ENCODE results near the gene CCDC82.

CCDC82 gene

GRCh38 chr11:96391698-96392307, 2.1 kb upstream of the CCDC82 start:
- Histone ChIP-seq H3K4me3 (ENCODE audit: low read depth, low read length) (no peak overlapping the region), H3K4me1 (ENCODE audit: control insufficient read depth, insufficient read depth, low read length) (peaks cover 3% of the 10 kb centered on the region), H3K36me3 (ENCODE audit: control insufficient read depth, insufficient read depth, low read length) (no peaks in the 10 kb centered on the region), H3K27me3 (ENCODE audit: control insufficient read depth, insufficient read depth, low read length) (no peaks in the 10 kb centered on the region), H3K9ac (ENCODE audit: low read depth, low read length) (no peak overlapping the region), H3K9me3 (ENCODE audit: control insufficient read depth, insufficient read depth, low read length) (no peaks in the 10 kb centered on the region)

- Histone ChIP-seq H3K4me3 (ENCODE audit: low read depth, low read length) (peak overlapping the region; percentile 86), H3K36me3 (ENCODE audit: control insufficient read depth, insufficient read depth, low read length) (no peaks in the 10 kb centered on the region), H3K9me3 (ENCODE audit: control insufficient read depth, insufficient read depth, low read length) (no peaks in the 10 kb centered on the region), H3K27me3 (ENCODE audit: control insufficient read depth, insufficient read depth, low read length) (no peaks in the 10 kb centered on the region), H3K9ac (ENCODE audit: low read depth, low read length) (no peak overlapping the region), H3K4me1 (ENCODE audit: control insufficient read depth, insufficient read depth, low read length) (peaks cover 3% of the 10 kb centered on the region)
These were observed 728 bp upstream of the CCDC82 start for GRCh38 chr11:96390488-96390792.

- H3K4me3 ChIP-seq (ENCODE audit: low read depth, low read length): peak overlapping the region; percentile 86
These were observed 607 bp downstream of the CCDC82 start for GRCh38 chr11:96388891-96389719.

DNA sequence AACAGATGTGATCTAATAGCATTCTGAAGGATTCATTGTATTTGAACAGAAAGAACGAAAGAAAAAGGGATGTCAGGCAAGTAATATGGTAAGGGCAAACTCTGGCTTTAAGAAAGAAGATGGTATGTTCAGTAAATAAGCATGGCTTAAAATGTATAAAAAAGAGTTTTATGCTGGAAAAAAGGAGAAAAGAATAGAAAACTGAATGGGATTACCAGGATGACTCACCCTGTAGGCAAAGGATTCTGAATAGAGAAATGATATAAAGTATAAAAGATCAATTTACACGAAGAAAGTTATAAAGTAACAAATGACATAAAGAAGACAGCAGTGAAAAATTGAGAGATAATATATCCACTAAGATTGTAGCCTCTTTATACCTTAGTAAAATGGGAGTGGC, 4.5 kb downstream of the CCDC82 start:
- peaks cover 3% of the 10 kb centered on the region for H3K4me1 ChIP-seq (ENCODE audit: control insufficient read depth, insufficient read depth, low read length)

More at GRCh38 chr11:96388891-96389719, 607 bp downstream of the CCDC82 start:
- peaks cover 3% of the 10 kb centered on the region for H3K4me1 ChIP-seq (ENCODE audit: control insufficient read depth, insufficient read depth, low read length)
- no peaks in the 10 kb centered on the region for H3K27me3 ChIP-seq (ENCODE audit: control insufficient read depth, insufficient read depth, low read length)
- no peaks in the 10 kb centered on the region for H3K36me3 ChIP-seq (ENCODE audit: control insufficient read depth, insufficient read depth, low read length)
- no peaks in the 10 kb centered on the region for H3K9me3 ChIP-seq (ENCODE audit: control insufficient read depth, insufficient read depth, low read length)
- peak overlapping the region; percentile 76 for H3K9ac ChIP-seq (ENCODE audit: low read depth, low read length)

DNA sequence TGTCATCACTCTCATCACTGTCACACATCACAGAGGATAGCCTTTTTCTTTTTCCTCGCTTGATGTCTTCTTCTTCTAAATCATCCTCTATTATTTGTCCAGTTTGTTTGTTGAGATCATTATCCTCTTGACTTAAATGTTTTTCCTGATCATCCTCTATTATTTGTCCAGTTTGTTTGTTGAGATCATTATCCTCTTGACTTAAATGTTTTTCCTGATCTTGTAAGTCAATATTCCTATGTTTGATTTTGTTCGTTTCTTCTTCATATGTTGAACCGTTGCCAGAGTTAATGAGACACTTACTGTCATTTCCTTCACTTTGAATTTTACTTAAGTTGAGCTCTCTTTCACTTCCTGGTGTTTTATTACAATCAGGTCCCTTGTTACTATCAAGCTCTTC, 5.6 kb downstream of the CCDC82 start:
- no peak overlapping the region for H3K4me3 ChIP-seq (ENCODE audit: low read depth, low read length)
- H3K36me3 ChIP-seq (ENCODE audit: control insufficient read depth, insufficient read depth, low read length): no peaks in the 10 kb centered on the region
- H3K9ac ChIP-seq (ENCODE audit: low read depth, low read length): no peak overlapping the region
- no peaks in the 10 kb centered on the region for H3K27me3 ChIP-seq (ENCODE audit: control insufficient read depth, insufficient read depth, low read length)
- H3K9me3 ChIP-seq (ENCODE audit: control insufficient read depth, insufficient read depth, low read length): no peaks in the 10 kb centered on the region
- peaks cover 3% of the 10 kb centered on the region for H3K4me1 ChIP-seq (ENCODE audit: control insufficient read depth, insufficient read depth, low read length)

More for the DNA sequence above, 4.5 kb downstream of the CCDC82 start:
- H3K36me3 ChIP-seq (ENCODE audit: control insufficient read depth, insufficient read depth, low read length): no peaks in the 10 kb centered on the region
- H3K27me3 ChIP-seq (ENCODE audit: control insufficient read depth, insufficient read depth, low read length): no peaks in the 10 kb centered on the region
- H3K9me3 ChIP-seq (ENCODE audit: control insufficient read depth, insufficient read depth, low read length): no peaks in the 10 kb centered on the region
- H3K9ac ChIP-seq (ENCODE audit: low read depth, low read length): no peak overlapping the region
- H3K4me3 ChIP-seq (ENCODE audit: low read depth, low read length): no peak overlapping the region

DNA sequence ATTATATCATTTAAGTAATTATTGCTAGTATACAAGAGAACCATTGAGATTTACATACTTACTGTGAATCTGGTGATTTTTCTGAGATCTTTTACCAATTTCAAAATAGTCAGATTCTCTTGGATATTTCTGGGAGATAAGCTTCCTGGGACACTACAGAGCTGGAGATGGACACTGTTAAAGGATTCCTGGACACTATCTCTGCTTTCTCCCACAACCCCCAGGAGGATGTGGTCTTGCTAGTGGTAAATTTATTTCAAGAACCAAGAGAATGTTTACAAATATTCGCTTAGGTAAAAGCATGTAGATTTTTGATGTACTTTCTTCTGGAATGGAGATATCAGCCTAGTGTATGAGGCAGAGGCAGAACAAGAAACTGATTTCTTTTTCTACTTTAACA, 12.9 kb downstream of the CCDC82 start:
- Histone ChIP-seq H3K9me3 (ENCODE audit: control insufficient read depth, insufficient read depth, low read length) (no peaks in the 10 kb centered on the region), H3K4me3 (ENCODE audit: low read depth, low read length) (no peak overlapping the region), H3K27me3 (ENCODE audit: control insufficient read depth, insufficient read depth, low read length) (no peaks in the 10 kb centered on the region), H3K9ac (ENCODE audit: low read depth, low read length) (no peak overlapping the region), H3K36me3 (ENCODE audit: control insufficient read depth, insufficient read depth, low read length) (no peaks in the 10 kb centered on the region), H3K4me1 (ENCODE audit: control insufficient read depth, insufficient read depth, low read length) (no peaks in the 10 kb centered on the region)

GRCh38 chr11:96373826-96374225, 15.9 kb downstream of the CCDC82 start:
- no peaks in the 10 kb centered on the region for H3K9me3 ChIP-seq (ENCODE audit: control insufficient read depth, insufficient read depth, low read length)
- no peaks in the 10 kb centered on the region for H3K36me3 ChIP-seq (ENCODE audit: control insufficient read depth, insufficient read depth, low read length)
- H3K4me3 ChIP-seq (ENCODE audit: low read depth, low read length): no peak overlapping the region
- H3K9ac ChIP-seq (ENCODE audit: low read depth, low read length): no peak overlapping the region
- no peaks in the 10 kb centered on the region for H3K4me1 ChIP-seq (ENCODE audit: control insufficient read depth, insufficient read depth, low read length)
- H3K27me3 ChIP-seq (ENCODE audit: control insufficient read depth, insufficient read depth, low read length): no peaks in the 10 kb centered on the region

DNA sequence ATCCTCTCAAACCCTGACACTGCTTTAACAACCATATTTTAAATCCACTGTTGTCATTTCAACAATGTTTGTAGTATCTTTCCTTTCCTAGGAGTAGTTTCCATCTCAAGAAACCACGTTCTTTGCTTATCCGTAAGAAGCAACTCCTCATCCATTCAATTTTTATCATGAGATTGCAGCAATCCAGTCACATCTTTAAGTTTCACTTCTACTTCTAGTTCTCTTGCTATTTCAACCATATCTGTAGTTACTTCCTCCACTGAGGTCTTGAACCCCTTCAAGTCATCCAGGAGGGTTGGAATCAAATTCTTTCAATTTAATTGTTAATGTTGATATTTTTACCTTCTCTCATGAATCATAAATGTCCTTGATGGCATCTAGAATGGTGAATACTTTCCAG, 22.4 kb downstream of the CCDC82 start:
- Histone ChIP-seq H3K4me3 (ENCODE audit: low read depth, low read length) (no peak overlapping the region), H3K9ac (ENCODE audit: low read depth, low read length) (no peak overlapping the region), H3K4me1 (ENCODE audit: control insufficient read depth, insufficient read depth, low read length) (no peaks in the 10 kb centered on the region), H3K27me3 (ENCODE audit: control insufficient read depth, insufficient read depth, low read length) (no peaks in the 10 kb centered on the region), H3K36me3 (ENCODE audit: control insufficient read depth, insufficient read depth, low read length) (no peaks in the 10 kb centered on the region), H3K9me3 (ENCODE audit: control insufficient read depth, insufficient read depth, low read length) (no peaks in the 10 kb centered on the region)

GRCh38 chr11:96366024-96366423, 23.7 kb downstream of the CCDC82 start:
- H3K4me3 ChIP-seq (ENCODE audit: low read depth, low read length): no peak overlapping the region
- no peaks in the 10 kb centered on the region for H3K36me3 ChIP-seq (ENCODE audit: control insufficient read depth, insufficient read depth, low read length)
- no peaks in the 10 kb centered on the region for H3K27me3 ChIP-seq (ENCODE audit: control insufficient read depth, insufficient read depth, low read length)
- no peaks in the 10 kb centered on the region for H3K4me1 ChIP-seq (ENCODE audit: control insufficient read depth, insufficient read depth, low read length)
- H3K9me3 ChIP-seq (ENCODE audit: control insufficient read depth, insufficient read depth, low read length): no peaks in the 10 kb centered on the region
- H3K9ac ChIP-seq (ENCODE audit: low read depth, low read length): no peak overlapping the region

DNA sequence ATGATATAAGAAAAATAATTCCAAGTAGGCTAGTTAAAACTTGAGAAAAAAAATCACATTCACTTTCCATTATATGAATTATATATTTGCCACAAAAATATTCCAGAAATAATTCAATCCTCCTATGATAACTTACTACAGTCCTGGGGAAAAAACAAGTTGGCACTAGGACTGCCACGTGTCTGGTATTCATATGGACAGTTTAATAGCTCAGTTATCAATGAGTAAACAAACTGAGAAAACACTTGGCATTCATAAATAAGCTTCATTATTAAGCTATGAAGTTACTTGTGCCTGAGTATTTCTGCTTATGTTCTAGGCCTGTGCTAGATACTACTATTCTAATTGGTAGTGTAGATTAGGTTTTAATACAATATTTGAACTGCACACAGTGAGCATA, 24.2 kb downstream of the CCDC82 start:
- Histone ChIP-seq H3K4me3 (ENCODE audit: low read depth, low read length) (no peak overlapping the region), H3K9ac (ENCODE audit: low read depth, low read length) (no peak overlapping the region), H3K9me3 (ENCODE audit: control insufficient read depth, insufficient read depth, low read length) (no peaks in the 10 kb centered on the region), H3K27me3 (ENCODE audit: control insufficient read depth, insufficient read depth, low read length) (no peaks in the 10 kb centered on the region), H3K36me3 (ENCODE audit: control insufficient read depth, insufficient read depth, low read length) (no peaks in the 10 kb centered on the region), H3K4me1 (ENCODE audit: control insufficient read depth, insufficient read depth, low read length) (no peaks in the 10 kb centered on the region)

DNA sequence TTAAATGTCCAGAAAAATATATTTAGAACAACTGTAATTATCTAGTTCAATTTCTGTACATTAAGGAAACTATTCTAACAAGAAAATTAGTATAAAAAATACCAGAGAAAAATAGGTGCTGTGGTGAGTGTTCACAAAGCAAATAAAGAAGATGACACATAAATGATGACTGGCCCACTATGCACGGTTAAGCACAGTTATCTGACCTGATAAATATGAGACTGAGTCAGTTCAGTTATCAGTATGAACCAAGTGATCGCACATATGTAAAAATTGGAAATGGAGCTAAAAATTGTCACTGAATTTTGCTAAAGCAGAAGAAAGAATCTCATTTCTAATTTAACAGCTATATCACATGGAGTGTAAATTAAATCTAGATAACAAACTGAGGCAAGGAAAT, 27.9 kb downstream of the CCDC82 start:
- no peaks in the 10 kb centered on the region for H3K36me3 ChIP-seq (ENCODE audit: control insufficient read depth, insufficient read depth, low read length)
- H3K4me1 ChIP-seq (ENCODE audit: control insufficient read depth, insufficient read depth, low read length): no peaks in the 10 kb centered on the region
- H3K27me3 ChIP-seq (ENCODE audit: control insufficient read depth, insufficient read depth, low read length): no peaks in the 10 kb centered on the region
- no peaks in the 10 kb centered on the region for H3K9me3 ChIP-seq (ENCODE audit: control insufficient read depth, insufficient read depth, low read length)
- H3K9ac ChIP-seq (ENCODE audit: low read depth, low read length): no peak overlapping the region
- H3K4me3 ChIP-seq (ENCODE audit: low read depth, low read length): no peak overlapping the region

DNA sequence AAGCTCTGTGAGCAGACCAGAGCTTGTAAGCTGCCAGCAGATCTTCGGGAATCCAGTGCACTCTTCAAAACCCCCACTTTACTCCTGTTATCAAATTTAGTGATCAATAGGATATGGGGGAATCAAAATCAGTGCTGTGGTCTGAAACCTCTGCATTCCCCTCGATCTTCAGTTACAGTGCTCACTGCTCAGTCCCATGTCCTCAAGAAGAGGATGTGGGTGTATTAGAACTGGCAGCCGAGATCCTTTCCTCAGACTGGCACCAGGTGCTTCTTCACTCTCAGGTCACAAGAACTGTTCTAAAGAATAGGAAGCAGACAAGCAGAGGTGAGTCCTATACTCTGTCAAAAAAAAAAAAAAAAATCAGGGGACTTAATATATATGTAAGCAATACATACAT, 31.4 kb downstream of the CCDC82 start:
- no peaks in the 10 kb centered on the region for H3K9me3 ChIP-seq (ENCODE audit: control insufficient read depth, insufficient read depth, low read length)
- H3K36me3 ChIP-seq (ENCODE audit: control insufficient read depth, insufficient read depth, low read length): no peaks in the 10 kb centered on the region
- H3K4me1 ChIP-seq (ENCODE audit: control insufficient read depth, insufficient read depth, low read length): no peaks in the 10 kb centered on the region
- no peak overlapping the region for H3K4me3 ChIP-seq (ENCODE audit: low read depth, low read length)
- no peaks in the 10 kb centered on the region for H3K27me3 ChIP-seq (ENCODE audit: control insufficient read depth, insufficient read depth, low read length)
- no peak overlapping the region for H3K9ac ChIP-seq (ENCODE audit: low read depth, low read length)
